Globus pallidus (tissue), 1 donor: ENCODE results near the gene SPX.

Experiments
- DNase-seq: peaks from one replicate; pipeline ENCODE4 v3.0.0-alpha.2; 2015; ENCODE audit warnings: low spot score

Gene SPX

GRCh38 chr12:21538061-21538653 is 12.1 kb downstream of the SPX start:
- no peak for DNase-seq

DNA sequence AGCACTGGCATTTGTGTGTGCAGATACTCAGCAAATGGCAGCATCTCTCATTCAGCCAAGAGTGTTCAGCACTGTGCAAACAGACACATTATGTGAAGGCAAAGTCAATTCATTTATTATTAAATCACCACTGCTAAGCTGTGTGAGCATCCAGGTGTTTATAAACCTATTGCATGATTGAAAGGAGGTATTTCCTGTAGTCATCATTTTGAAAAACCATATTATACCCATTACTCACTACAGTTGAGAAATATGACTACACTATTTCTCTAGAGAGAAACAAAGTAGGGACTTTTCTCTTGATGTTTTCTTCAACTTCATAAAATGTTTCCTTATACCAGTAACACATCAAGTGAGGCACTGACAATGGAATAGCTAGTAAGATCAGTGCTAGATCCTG is 13.7 kb downstream of the SPX start:
- no peak for DNase-seq

GRCh38 chr12:21541773-21542172 is 15.7 kb downstream of the SPX start:
- DNase-seq, result no peak

GRCh38 chr12:21542403-21542802 is 16.3 kb downstream of the SPX start:
- DNase-seq, result no peak

DNA sequence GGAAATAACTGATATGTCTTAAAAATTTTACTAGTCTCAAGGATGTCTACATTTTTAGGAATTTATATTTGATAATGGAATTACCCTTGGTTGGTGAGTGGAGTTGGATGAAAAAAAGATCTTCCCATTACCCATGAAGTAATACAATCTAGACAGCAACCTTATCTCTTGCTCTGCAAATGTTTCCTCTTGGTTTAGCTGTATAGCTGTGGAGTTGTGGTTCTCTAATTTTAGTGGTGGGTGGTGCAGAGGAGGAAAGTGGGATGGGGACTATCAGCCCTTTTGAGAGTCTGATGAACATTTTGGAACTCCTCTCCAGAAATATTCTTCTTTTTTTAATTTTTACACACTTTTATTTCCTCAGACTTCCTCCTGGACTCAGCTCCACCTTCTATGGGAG is 17.1 kb downstream of the SPX start:
- DNase-seq, result no peak

DNA sequence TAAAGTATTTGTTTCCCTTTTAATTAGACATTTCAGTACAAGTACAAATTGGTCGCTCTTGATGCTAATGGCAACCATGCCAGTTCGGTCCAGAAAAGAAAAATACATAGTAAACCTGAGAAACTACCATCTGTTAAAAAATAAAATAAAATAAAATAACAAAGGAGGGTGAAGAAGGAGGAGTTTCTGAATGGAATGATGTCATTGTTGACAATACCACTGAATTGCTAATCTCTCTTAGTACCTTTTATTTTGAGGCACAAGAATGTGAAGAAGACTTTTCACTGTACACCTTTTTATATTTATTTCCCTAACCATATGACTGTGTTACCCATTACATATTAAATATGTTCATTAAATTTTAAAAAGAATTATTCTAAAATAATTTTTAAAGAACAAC is 19.5 kb downstream of the SPX start:
- DNase-seq, result no peak

DNA sequence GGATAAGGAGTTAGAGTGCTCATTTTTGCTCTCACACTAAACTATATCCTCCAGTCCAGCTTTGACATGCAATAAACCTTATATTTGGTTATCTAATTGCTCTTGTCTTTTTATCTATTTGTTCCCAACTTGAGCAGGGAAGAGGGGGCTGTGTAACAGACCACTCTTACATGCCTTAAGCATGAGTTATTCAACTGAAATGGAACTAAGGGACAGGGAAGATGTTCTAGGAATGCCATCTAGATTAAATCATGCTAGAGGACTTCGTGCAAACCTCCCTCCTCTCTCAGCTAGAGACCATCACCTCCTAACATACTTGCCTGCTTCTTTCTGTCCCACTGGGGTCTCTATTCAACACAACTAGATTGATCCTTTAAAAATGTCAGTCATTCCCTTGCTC is 20.6 kb downstream of the SPX start:
- DNase-seq, result no peak

GRCh38 chr12:21547437-21547836 is 21.3 kb downstream of the SPX start:
- DNase-seq, result no peak

GRCh38 chr12:21551841-21552465 is 25.9 kb downstream of the SPX start:
- peak; percentile 74 for DNase-seq

DNA sequence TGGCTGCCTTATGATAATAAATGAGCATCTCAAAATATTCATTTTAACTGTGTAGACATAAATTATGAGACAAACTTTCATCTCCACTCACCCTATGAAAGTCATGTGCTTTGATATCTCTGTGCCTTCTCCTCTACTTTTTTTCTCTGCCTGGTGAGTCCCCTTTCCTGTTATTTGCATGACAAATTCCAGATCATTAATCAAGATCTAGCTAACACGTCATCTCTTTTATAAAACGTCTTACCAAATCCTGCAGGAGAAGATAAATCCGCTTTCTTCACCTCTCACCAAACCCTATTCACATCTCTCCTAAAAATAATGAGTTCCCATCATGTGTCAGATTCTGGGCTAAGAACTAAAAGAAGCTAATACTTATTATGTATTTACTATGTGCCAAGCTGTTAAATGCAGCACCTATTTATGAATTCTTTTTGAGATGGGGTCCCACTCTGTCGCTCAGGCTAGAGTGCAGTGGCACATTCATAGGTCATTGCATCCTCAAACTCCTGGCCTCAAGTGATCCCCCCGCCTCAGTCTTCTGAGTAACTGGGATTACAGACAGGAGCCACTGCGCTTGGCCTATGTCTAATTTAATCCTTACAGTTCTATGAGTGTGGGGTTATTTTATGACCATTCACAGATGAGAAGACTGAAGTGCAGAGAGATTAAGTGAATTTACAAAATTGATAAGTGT is 26.7 kb downstream of the SPX start:
- DNase-seq, result no peak

GRCh38 chr12:21553329-21553675 is 27.2 kb downstream of the SPX start:
- DNase-seq, result no peak

- DNase-seq, result no peak
Measured at GRCh38 chr12:21558100-21558679, 32.1 kb downstream of the SPX start.

DNA sequence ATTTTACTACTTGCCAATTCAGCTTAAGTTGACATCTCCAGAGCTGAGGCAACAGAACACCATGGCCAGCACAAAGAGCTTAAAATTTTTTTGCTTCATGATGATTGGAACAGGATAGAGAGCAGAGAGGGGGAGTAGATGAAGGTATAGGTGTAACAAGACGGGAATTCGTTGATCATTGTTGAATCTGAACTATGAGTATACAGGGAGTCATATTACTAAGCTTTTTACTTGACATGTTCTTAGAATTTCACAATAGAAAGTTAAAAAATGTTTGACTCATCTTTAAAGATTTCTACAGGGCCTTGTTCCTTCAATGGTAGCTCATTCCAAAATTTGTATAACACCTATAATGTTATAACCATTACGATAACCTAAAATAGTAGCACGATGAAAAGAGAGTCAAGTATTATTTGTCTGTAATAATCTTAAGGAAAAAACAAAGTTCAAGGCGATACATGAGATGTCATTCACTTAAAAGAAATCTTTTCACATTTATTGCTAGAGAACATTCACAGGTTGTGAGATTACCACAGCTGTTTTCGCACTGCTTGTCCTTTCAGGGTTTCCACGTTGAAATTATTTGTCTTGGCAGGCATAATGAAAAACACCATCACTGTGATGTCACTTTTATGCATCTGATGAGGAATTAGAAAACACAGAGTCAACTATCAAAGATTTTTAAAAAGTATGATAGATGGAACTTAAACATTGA is 33.9 kb downstream of the SPX start:
- no peak for DNase-seq

DNA sequence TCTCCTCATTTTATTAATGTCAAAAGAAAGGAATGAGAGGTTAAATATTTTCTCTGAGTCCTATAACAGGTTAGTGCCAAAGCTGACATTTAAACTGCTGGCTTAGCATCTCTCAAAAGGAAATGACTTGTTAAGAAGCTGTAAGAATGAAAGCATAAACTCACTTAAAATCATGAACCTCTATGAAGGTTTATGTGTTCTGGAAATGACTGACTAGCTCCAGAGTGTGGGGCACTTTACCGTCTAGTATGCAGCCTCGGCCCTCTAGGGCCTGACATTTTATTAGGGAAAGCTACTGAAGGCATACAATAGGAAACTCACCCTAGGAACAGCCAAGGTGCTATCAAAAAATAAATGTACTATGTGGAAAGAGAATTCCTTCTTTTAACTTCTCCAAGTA is 35.1 kb downstream of the SPX start:
- no peak for DNase-seq

DNA sequence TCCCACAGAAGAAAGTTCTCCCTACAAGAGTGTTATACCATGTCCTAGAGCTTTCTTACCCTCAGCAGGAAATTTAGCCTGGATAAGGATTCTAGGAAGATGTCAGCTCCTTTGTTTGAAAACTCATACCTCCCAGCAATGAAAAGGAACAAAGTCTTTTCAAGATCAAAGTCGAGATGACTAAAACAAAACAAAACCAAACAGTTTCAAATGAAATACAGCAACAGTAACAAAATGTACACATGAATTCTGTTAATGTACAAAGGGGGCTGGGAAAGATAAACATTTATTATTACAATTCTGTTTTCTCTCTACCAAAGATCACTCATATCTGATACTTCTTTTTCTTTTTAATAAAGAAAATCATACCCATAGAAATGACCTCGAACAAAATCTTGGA is 36.8 kb downstream of the SPX start:
- DNase-seq, result no peak

GRCh38 chr12:21566223-21566906 is 40.3 kb downstream of the SPX start:
- DNase-seq, result no peak

GRCh38 chr12:21566907-21567394 is 40.9 kb downstream of the SPX start:
- DNase-seq, result no peak

GRCh38 chr12:21568115-21568514 is 42.0 kb downstream of the SPX start:
- no peak for DNase-seq

DNA sequence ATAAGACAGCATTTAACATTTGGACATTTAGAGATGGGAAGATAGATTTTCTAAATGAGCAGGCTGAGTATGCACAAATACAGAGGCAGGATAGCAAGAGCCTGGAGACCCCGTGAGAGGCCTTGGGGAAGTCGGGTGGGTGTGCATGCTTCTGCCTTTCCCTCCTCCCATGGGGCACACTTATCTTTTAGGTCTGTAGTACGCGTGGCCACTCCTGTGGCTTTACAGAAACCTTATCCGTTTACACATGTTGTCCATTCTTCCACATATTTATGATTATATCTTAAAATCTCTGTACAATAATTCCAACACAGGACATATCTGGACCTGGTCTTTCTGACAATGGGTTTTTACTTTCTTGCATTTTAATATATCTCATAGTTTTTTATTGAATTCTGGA is 45.0 kb downstream of the SPX start:
- DNase-seq, result no peak

GRCh38 chr12:21573733-21574358 is 47.8 kb downstream of the SPX start:
- no peak for DNase-seq

DNA sequence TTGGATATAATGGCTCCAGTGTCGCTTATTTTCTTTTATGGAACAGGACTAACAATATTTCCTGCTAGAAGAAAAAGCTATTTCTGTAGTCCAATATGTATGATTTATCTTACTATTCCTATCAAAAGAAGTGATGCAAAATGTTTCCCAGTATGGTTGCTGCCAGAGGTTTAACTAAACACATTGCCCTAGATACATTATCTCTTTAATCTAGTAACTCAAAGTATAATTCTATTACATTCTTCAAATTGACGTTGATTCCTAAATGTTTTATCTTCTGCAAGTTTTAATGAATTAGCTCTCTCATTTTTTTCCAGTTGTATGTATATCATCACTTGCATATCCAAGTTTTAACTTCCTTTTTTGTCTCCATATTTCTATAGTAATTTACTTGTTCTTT is 50.3 kb downstream of the SPX start:
- DNase-seq, result no peak

- DNase-seq, result no peak
Measured at GRCh38 chr12:21577516-21577915, 51.4 kb downstream of the SPX start.
